DMS53 (cell line): ENCODE measurements around the gene GALNT11.

Experiments used
- DNase-seq: peaks from one replicate; lab custom pipeline; 2025; lab: John Stamatoyannopoulos, UW

The GALNT11 gene

DNA sequence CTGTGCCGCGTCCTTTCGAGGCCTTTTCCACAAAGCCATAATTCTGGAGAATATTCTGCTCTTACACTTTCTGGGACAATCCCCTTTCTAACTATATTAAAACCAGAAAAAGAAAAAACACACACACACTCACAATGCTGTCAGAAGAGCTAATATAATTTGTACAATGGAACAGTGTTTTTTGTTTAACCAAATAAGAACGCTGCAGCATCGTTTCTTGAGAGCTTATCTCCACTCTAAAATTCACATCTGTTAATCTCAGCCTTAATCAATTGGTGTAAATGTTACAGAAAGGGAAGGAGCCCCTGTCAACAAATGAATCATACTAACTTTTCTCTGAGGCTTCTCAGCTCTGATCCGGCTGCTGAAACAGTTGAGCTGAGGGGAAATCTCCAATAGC is 123.9 kb downstream of the GALNT11 start:
- DNase-seq = no peak

DNA sequence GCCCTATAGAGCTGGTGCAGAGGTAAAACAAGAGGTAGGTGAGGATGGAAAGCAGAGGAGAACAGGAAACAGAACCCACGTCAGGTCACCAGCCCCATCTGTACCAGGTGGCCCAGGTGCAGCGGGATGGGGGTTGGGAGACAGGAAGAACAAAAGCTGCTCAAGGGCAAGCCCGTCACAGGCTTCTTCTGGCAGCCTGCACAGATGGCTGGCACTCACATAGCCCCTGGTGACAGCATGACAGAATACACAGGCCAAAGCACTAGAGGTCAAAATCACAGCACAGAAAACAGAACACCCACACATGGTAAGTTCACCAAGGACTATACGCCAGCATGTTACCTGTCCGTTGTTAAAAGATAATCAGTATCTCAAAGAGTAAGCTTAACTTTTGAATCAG is 126.8 kb downstream of the GALNT11 start:
- DNase-seq = no peak

DNA sequence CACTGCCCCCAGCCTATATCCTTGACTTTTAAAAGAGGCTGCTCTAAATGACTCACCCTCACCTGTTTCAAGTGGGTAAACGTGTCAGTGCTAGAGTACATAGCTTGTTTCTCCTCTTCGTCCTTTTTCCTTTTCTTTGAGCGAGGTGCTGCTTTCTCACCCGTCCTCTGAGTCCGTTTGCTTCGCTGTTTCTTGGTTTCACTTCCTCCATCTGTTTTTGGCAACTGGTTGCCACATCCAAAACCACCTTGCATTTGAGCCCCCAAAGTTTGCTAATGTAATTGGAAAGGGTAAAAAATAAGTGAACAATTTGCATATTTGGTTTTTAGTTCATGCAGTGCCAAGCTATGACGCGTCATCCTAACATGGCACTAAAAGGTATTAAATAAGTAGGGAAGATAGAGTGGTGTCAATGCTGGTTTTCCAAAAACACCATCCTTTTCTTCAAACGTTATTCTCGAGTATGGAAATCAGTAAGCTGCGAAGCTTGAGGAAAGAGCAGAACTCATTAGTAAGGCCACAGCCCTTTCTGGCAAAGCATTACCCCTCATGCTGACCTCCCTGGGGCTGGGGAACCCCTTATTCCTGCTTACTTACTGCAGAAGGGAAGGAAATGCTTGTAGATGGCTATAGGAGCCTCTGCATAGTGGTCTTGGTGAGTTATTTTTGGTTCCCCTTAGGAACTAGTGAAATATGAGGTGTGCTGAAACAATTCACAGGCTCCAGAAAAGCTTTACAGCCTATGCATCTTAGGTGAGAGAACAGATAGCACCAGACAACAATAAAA is 133.5 kb downstream of the GALNT11 start:
- peak; percentile 84 for DNase-seq

DNA sequence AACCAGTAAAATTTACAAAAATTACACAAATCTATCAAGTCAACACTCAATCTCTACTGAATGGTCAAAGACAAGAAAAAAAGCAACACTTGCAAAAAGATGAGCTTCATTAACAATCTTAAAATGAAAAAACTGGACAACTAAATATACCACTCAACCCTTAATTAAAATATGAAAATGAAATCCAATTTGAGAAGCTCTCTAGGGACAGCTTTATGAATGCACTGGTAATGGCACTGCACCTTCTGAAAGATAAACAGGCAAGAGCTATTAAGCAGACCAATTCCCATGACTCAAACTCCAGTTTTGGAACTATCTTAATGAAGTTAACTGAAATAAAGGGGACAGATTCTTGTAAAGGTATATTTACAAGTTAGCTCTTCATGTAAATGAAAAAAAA is 135.7 kb downstream of the GALNT11 start:
- DNase-seq = no peak

DNA sequence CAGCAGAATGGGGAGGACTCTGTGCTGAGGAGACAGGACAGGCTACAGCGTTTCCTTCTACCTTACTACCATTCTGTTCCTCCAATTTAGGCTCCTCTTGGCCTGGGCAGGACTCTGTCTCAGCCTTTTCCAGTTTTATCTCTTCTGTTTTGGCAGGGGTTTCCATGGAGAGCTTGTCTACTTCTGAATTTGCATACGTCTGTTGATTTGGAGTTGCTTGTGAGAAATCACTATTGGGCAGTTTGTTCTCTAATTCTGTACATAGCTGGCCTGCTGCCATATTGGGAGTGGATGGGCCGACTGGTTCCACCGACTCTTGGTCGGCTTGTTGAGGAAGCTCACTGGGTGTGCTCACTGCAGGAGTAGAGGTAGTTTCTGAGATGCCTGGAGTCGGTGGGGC is 136.8 kb downstream of the GALNT11 start:
- DNase-seq = no peak
